Activated T-cell treated with anti-CD3 and anti-CD28 coated beads, Interleukin-2, amount 50 U/mL, for 24 hours (primary cell): ENCODE data around the gene SH3BP1.

Experiments
- DNase-seq: peaks from one replicate; pipeline ENCODE4 v3.0.0-alpha.2; 2020
- H3K27ac Mint-ChIP-seq: 2 replicates; pipeline ENCODE4 v1.8.0; 2020; ENCODE audit warnings: mild to moderate bottlenecking, mixed read lengths
- H3K27me3 Mint-ChIP-seq: 2 replicates; pipeline ENCODE4 v1.8.0; 2020; ENCODE audit warnings: mixed read lengths
- H3K36me3 Mint-ChIP-seq: 2 replicates; pipeline ENCODE4 v1.8.0; 2020; ENCODE audit warnings: low read depth, mixed read lengths
- H3K4me1 Mint-ChIP-seq: 2 replicates; pipeline ENCODE4 v1.8.0; 2020; ENCODE audit warnings: low read depth, mixed read lengths
- H3K4me3 Mint-ChIP-seq: 2 replicates; pipeline ENCODE4 v1.8.0; 2020; ENCODE audit warnings: mild to moderate bottlenecking, moderate library complexity, mixed read lengths
- H3K9me3 Mint-ChIP-seq: 2 replicates; pipeline ENCODE4 v1.8.0; 2020; ENCODE audit warnings: mixed read lengths

SH3BP1 gene

DNA sequence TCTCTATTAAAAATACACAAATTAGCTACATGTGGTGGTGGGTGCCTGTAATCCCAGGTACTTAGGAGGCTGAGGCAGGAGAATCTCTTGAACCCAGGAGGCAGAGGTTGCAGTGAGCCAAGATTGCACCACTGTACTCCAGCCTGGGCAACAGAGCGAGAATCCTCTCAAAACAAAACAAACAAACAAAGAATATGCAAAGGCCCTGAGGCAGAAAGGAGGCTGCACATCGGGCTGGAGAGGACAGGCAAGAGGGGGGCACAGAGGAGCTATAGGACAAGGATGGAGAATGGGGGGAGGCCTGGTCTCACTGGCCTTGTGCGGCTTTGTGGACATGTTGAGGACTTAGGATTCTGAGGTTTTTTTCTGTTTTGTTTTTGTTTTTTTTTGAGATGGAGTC, 65.7 kb downstream of the SH3BP1 start:
- Mint-ChIP-seq H3K4me3 (no peak overlapping the region), H3K27ac (no peak overlapping the region), H3K27me3 (no peaks in the 10 kb centered on the region), H3K9me3 (no peaks in the 10 kb centered on the region), H3K4me1 (no peaks in the 10 kb centered on the region), H3K36me3 (peaks cover 23% of the 10 kb centered on the region)
- no peak for DNase-seq
